Activated gamma-delta T cell treated with Interleukin-2 at 50 U/mL for 16 hours (primary cell): Measurements from ENCODE around the gene MRPS14.

Experiments
- DNase-seq: peaks from one replicate; pipeline ENCODE4 v3.0.0-alpha.2; 2020

The MRPS14 gene

GRCh38 chr1:174982971-174983689, 40.1 kb downstream of the MRPS14 start:
- DNase-seq: peak; percentile 48

DNA sequence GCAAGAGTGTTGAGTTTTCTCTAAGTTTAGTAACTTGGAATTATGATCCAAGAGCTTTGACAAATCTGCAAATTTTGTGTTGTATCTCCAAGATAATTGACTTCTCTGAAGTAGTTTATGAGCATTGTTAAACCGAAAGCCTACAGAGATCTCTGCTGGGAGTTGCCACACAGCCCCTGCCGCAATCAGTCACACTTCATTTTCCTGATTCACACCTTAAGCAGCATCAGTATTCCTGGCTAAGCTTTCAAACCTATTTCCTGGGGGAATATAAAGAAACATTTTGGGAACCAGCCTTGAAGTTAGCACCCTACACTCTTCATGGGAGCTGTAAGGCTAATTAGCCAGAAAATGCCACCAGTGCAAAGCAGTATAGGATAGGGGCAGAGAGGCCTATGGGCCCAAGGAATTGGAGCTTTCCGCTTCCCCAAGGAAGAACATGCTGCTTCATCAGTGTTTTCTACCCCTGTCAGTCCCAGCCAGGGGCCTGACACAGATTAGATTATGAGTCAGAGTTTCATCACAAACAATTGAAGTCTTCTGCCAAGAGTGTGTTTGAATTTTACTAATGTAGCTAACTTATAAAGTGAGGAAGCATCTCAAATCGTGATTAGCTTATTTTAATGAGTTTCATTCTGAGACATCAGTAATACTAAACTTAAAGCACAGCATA, 46.7 kb downstream of the MRPS14 start:
- no peak for DNase-seq

GRCh38 chr1:174975764-174976163, 47.5 kb downstream of the MRPS14 start:
- no peak for DNase-seq

DNA sequence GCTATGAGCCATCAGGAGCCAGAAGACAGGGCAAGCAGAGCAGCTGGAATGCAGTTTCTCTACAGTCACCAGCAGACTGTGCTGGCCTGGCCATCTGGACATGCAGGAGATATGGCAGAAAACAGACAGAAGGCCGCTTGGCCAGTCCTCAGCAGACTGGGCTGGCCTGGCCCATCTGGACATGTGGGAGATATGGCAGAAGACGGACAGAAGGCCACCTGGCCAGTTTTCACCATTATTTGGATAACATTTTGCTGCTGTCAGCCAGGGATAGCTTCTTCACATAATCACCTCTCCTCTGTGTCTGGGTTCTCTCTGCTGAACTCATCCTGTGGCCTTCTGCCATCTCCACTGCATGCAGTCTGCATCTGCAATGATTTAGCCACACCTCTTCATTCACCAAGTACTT, 48.5 kb downstream of the MRPS14 start:
- no peak for DNase-seq

GRCh38 chr1:174971902-174972301, 51.3 kb downstream of the MRPS14 start:
- DNase-seq: no peak

DNA sequence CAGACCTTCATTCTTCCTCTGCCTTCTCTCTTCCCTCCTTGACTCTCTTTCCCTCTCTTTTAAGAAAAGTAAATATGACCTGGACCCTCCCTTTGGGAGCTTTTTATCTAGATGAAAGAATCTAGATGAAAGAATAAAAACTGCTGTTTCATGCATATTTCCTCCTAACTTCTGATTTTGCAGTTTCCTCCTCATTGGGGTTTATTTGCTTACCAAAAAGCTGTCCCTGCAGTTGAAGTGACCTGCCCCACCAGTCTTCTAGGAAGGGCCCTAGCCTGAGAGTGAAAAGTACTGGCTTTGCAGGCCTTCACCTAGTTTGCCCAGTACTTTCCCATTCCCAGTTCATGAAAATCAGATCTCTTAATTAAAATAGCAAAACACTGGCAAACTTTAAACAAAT, 51.8 kb downstream of the MRPS14 start:
- DNase-seq: no peak

- DNase-seq: no peak
These were observed 53.2 kb downstream of the MRPS14 start for GRCh38 chr1:174969977-174970376.

DNA sequence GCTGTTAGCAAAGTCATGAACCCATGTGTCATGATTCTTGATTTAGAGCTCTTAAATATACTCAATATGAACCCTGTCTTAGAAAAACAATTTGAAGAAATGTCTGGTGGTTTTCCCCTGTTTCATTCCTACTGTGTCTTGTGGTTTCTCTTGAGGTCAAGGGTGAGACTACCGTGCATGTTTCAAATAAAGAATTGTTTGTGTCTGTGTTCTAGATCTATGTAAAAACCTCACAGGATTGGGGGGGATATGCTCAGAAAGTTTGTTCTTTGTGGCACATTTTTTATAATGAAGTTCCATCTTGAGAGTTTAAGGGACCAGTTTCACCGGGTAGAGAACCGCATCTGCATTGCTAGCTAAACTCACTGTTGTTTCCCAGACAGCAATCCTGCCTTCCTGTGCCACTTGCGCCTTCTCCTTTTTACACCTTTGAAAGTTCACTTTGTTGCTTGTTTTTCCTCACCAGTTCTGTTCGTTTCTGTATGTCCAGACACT, 54.4 kb downstream of the MRPS14 start:
- DNase-seq: peak; percentile 24

DNA sequence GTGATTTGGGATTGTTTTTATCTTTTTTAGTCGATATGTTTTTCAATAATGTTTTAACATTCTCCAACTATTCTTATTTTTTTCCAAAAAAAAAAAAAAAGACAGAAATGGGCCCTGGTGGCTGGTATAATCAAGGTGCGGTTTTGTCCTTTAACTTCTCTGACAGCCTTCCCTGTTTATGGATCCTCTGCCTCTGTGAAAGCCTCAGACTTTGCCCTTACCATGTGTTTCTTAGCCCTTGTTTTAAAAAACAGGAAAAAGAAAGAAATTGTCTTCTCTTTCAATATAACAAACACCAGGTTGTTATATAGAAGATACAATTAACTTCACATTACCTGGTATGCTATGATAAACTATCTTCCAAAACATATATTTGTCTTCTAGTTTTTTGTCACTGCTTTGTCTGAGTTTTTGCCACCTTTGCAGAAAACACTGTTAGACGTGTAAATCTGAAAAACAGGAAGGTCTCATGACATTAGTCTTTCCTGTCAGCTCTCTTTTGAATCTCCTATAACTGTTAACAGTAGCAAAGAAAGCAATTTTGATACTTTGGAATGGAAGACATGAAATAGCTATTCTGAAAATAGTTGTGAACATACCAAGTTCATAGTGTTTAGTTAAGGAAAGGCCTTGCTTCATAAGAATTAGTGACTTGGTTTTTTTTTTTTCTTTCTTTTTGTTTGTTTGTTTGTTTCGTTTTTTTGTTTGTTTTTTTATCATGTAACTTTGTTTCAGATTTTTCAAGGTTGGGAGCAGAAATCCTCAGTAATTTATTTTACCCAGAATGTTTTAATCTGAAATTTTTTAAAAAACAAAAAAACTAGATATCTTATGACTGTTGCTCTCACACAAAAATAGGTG, 55.1 kb downstream of the MRPS14 start:
- DNase-seq: no peak

DNA sequence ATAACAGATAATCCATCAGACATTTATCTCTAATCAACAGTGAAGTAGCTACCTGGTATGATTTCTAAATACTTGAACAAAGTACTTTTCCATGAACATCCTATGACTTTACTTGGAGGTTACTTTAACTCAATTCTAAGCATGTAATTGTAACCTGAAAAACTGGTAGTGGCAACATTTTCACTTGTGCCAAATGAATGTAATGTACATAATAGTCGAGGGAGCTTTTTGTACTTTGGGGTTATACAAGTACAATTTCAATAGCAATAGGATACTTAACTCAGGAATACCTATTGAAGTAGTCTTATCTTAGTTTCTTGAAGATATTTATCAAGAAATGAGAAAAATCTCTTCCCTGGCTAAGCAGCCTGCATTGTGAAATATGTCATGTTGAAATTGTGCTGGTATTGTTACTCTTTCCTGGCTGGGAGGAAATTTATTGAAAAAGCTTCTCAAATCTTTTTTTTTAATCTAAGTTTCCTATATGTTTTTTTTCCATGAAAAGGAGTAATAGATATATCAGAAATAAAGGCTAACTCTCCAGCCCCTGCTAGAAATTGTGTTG, 57.1 kb downstream of the MRPS14 start:
- no peak for DNase-seq

DNA sequence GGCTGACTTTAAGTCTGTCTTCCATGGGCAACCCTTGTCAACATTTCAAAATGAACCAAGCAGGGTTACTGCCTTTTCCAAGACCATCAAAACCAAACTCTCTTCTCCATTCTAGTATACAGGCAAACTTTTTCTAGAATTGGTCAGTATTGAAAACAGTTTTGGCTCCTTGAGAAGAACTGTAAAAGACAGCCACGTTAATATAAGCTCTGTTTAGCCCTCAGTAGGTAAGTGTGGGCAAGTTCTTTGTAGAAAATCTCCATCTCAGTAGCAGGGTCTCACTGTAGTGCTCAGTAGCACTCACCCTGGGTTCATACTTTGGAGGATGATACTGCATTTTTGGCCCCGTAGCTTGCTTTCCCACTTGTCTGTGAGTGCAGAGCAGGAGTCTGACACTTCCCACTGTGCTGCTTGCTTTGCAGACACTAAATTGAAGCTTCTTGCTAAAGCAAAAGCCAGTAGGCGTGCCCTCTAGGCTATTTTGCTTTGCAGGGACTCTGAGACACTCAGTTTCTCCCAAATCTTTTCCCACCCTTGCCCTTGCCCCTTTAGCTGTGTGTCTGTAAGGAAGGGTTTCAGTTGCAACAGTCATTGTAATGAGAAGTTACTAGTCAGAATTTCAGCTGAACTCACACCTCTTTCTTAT, 57.7 kb downstream of the MRPS14 start:
- peak; percentile 20 for DNase-seq

- no peak for DNase-seq
These were observed 58.3 kb downstream of the MRPS14 start for GRCh38 chr1:174964972-174965361.

GRCh38 chr1:174964261-174964971, 58.8 kb downstream of the MRPS14 start:
- DNase-seq: no peak

DNA sequence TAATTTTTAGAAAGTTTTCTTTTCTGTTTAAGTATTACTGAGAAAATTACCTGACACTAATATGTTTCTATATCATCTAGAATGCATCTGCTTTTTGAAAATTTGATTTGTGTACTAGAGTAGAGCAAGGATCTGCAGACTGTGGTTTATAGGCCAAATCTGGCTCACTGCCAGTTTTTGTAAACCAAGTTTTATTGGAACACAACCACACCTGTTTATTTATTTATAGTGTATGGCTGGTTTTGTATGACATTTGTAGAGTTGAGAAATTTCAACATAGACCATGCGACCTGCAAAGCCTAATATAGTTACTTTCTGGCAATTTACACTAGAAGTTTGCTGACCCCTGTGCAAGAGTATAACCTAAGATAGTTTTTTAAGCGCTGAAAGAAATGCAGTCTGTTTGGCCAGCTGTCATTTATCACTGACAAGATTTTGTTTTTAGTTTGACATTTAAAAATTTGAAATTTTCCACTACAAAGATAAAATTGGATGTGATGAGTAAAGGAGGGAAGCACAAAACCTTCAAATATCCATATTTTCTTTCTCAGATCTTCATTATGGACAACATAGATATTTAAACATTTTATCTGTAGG, 59.6 kb downstream of the MRPS14 start:
- DNase-seq: no peak
